SIG-M5 (cell line): ENCODE results near the gene DPAGT1.
"Not testable (repeated sequence)": the region's sequence is repeated elsewhere in the genome, so short reads cannot be mapped to it uniquely, and the experiment has no call there.

Source experiments
- DNase-seq: peaks from one replicate; lab custom pipeline; 2025; lab: John Stamatoyannopoulos, UW

DPAGT1 gene

GRCh38 chr11:119101759-119102423 is at the start of gene DPAGT1:
DPAGT1 (minus strand) TSS chr11:119101853; CDS start chr11:119101655, 198 bp downstream.
- DNase-seq: peak; percentile 69

- DNase-seq: no peak
Observed at GRCh38 chr11:119149786-119150275, 48.2 kb upstream of the DPAGT1 start.

DNA sequence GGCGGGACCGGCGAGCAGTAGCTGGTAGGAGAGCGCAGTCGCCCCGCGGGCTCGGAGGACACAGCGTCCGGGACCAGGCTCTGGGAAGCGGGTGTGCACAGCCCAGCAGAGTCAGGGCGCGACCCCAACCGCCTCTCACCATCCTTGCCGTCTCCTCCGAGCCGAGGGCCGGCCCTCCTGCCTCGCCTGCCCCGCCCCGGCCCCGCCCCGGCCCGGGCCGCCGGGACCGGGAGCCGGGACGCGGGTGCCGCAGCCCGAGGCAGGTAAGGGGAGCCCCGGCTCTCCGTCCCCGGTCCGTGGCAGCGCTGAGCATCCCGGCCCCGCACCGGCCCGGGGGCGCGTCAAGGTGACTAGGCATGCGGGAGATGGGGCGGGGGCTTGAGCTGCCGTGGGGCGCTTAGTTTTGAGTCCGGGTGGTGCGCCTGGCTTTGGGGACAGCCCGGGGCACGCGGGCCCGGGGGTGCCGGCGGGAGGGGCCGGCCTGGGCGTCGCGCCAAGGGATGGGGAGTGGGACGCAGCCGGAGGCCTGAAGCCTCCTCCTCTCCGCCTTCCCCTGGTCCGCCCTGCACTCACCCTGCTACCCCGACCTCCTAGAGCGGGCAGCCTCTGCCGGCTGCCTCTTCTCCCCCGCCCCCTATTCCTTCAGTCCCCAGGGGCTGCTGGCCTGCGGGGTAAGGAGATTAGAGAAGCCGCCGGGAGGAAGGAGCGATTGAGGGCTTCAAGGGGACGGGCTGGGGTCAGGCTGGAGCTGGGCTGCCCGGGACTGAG is 47.5 kb upstream of the DPAGT1 start, which contains the start of gene ABCG4:
Gene ABCG4, plus strand, starts transcription at position 35 of the 768 bp plus-strand sequence. CDS start 914 bp downstream, outside the sequence.
- no peak for DNase-seq

DNA sequence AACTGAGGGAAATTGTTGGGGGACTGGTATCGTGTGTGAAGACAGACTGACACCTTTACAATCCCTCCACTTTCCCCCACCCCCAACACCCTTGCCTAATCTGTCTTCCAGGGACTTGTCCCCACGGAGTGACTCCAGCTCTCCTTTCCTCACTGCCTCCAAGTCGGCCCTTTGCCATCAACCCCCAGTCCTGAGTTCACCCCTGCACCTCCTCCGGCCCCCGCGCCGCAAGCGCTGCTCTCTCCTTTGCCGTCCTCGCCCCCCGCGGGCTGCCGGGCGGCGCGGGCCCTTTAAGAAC is 47.0 kb upstream of the DPAGT1 start:
- DNase-seq: no peak

- no peak for DNase-seq
Observed at GRCh38 chr11:119147604-119148333, 46.1 kb upstream of the DPAGT1 start.

DNA sequence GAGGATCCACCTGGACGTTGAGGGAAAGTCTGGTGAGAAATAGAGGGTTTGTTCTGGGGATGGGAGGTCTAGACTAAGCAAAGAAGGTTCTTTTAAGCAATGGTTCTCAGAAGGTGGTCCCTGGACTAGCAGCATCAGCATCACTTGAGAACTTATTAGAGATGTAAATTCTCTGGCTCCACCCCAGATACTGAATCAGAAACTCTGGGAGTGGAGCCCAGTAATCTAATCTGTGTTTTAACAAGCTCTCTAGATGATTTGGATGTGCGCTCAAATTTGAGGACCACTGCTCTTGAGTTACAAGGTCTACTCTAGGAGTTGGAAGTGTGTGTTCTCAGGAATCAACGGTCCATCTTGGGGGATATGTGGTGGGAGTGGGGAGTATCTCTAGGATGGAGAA is 43.9 kb upstream of the DPAGT1 start:
- no peak for DNase-seq

- no peak for DNase-seq
Observed at GRCh38 chr11:119144825-119145486, 43.3 kb upstream of the DPAGT1 start.

DNA sequence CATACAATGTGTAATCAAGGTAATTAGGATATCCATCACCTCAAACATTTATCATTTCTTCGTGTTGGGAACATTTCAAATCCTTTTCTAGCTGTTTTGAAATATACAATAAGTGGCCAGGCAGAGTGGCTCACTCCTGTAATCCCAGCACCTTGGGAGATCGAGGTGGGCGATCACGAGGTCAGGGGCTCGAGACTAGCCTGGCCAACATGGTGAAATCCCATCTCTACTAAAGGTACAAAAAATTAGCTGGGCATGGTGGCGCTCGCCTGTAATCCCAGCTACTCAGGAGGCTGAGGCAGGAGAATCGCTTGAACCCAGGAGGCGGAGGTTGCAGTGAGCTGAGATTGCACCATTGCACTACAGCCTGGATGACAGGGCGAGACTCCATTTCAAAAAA is 37.6 kb upstream of the DPAGT1 start:
- DNase-seq: not testable (repeated sequence)

GRCh38 chr11:119134389-119134978 is 32.8 kb upstream of the DPAGT1 start:
- DNase-seq: no peak

DNA sequence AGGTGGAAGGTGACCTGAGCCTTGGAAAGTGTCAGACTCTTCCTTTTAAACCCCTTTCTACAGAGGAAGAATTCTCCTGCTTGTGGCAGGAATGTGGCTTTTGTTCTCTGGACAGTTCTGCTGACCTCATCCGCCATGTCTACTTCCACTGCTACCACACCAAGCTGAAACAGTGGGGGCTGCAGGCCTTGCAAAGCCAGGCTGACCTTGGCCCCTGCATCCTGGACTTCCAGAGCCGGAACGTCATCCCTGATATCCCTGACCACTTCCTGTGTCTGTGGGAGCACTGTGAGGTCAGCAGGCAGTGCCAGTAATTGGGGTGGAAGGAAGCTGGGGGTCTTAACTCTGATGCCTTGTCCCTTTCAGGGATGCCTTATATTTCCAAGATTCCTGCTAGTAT is 29.0 kb upstream of the DPAGT1 start:
- no peak for DNase-seq

DNA sequence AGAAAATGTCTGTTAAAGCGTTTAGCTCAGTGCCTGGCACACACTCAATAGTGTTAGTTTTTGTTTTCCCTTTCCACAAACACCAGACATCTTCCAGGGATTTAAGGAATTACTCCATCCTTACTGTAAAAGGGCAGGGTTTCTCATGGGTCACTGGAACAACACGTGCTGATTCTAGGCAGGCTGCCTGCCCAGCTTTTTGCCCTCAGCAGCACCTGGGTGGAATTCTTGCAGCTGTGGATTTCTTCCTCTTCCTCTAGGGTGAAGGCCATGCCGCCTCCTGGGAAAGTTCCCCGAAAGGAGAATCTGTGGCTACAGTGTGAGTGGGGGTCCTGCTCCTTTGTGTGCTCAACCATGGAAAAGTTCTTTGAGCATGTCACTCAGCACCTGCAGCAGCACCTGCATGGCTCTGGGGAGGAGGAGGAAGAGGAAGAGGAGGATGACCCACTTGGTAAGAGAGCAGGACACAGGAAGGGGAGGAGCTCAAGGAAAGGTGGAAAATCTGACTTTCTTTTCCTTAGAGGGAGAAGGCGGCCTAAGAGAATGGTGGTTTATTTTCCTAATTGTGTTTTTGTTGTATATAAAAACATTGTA is 25.1 kb upstream of the DPAGT1 start:
- DNase-seq: no peak

GRCh38 chr11:119125821-119126220 is 24.2 kb upstream of the DPAGT1 start:
- no peak for DNase-seq

DNA sequence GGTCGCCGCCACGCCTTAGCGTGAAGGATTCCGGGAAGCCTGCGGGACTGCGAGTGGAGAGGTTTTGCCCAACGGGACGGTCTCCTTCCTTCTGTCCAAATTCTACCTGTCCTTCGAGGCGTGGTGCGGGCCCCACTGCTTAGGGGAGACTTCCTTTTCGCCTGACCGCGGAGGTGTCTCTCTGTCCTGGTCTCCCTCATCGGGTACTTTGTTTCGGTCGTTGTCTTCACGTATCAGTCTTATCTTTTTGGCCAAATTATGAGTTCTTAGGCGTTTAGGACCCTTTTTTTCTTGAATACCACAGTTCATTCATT is 20.1 kb upstream of the DPAGT1 start:
- DNase-seq: no peak

GRCh38 chr11:119121008-119121810 is 19.6 kb upstream of the DPAGT1 start, which contains the start of gene HINFP:
HINFP (plus strand) TSS chr11:119121580; CDS start chr11:119126945, 5,365 bp downstream.
- peak; percentile 91 for DNase-seq

DNA sequence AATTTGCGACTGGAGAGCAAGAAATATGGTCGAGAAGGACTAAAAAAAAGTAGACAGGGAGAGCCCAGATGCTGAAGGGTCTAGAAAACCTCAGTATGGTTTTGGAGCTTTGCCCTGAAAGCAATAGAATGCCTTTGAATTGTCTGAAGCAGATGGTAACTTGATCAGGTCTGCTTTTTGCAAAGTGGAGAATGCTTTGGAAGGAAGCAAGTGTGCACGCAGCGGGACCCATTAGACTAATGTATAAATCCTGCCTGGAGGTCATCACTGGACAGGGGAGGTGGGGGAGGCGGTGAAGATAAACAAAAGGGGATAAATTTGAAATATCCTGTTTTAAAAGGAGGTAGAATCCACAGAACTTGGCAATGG is 19.0 kb upstream of the DPAGT1 start:
- DNase-seq: no peak

GRCh38 chr11:119118946-119119345 is 17.3 kb upstream of the DPAGT1 start:
- DNase-seq: no peak

DNA sequence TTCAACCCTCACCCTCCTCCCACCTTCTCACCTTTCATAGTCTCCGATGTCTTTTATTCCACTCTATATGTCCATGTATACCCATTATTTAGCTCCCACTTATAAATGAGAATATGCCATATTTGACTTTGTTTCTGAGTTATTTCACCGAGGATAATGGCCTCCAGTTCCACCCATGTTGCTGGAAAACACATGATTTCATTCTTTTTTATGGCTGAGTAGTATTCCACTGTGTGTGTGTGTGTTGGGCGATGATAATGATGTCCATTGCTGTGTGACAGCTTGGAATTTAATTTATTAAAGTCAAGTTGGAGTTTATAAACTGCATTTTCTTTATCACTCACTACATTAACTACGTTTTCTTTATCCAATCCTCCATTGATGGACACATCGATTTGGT is 16.6 kb upstream of the DPAGT1 start:
- DNase-seq: no peak

DNA sequence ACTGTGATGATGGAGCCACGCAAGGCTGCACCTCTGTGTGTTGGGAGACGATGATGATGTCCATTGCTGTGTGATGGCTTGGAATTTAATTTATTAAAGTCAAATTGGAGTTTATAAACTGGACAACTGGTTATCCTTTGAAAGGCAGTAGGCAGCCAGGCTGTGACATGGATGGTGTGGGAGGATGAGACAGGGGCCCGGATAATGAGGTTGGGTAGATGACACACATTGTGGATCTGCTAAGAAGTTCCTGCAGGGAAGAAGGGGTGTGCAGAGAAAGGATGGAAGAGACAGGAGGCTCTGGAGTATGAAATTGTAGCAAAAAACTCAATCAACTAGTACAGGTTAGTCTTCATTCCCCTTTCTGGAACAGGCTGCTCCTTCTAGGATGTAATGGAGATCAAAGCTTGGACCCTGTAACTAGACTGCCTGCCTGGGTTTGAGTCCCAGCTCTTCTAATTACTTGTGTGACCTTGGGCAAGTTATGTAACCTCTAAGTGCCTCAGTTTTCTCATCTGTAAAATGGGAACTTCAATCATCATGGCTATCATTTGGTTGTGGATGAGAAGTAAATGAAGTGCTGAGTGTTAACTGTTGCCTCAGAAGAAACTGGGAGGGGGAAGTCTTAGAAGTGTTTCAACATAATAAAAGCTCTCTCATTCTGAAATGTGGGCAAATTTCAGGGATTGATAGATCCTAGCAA is 15.5 kb upstream of the DPAGT1 start:
- no peak for DNase-seq

DNA sequence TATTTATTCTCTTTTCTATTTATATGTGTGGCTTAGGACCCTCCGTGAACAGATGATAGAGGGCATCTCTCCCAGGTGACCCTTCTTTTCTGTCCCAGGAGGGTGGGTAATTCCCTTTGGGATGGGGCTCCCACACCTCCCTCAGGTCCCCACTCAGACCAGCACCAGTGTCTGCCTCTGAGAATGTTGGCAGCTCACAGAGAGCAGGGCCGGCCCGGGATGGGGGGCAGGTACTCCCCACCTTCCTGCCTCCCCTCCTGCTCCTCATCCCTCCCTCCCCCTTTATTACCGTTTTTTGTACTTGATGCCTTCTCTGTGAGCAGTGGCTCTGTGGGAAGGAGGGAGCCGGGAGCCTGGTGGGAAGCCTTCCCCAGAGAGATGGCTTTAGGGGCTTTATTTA is 14.9 kb upstream of the DPAGT1 start:
- DNase-seq: no peak

- DNase-seq: no peak
Observed at GRCh38 chr11:119116235-119116594, 14.6 kb upstream of the DPAGT1 start.
